ENCODE measurements around the gene ICOS.

The ICOS gene

GRCh38 chr2:203892207-203892606 is 44.4 kb upstream of the ICOS start:
- no peaks in the 10 kb centered on the region; the same call in none of the 2 replicates for H3K27me3 ChIP-seq (replicated peaks; ENCODE audit: control insufficient read depth, insufficient read depth, low read length)
- H3K36me3 ChIP-seq (ENCODE audit: control insufficient read depth, insufficient read depth, low read length) = no peaks in the 10 kb centered on the region
- no peak for TF ChIP-seq CTCF (IDR thresholded peaks at IDR 0.05; ENCODE audit: insufficient read depth, low read length, poor library complexity, severe bottlenecking)
- H3K4me3 ChIP-seq (replicated peaks; ENCODE audit: low read depth, low read length) = no peak overlapping the region
- no peak for DNase-seq (ENCODE audit: extremely low read depth, insufficient read length)

- Histone ChIP-seq H3K36me3 (ENCODE audit: control insufficient read depth, insufficient read depth, low read length) (no peaks in the 10 kb centered on the region), H3K27me3 (replicated peaks; ENCODE audit: control insufficient read depth, insufficient read depth, low read length) (no peaks in the 10 kb centered on the region; the same call in none of the 2 replicates), H3K4me3 (replicated peaks; ENCODE audit: low read depth, low read length) (no peak overlapping the region)
- DNase-seq (ENCODE audit: extremely low read depth, insufficient read length) = no peak
- TF ChIP-seq CTCF (IDR thresholded peaks at IDR 0.05; ENCODE audit: insufficient read depth, low read length, poor library complexity, severe bottlenecking) = no peak
Observed at GRCh38 chr2:203893401-203893800, 43.2 kb upstream of the ICOS start.

- H3K27me3 ChIP-seq (replicated peaks; ENCODE audit: control insufficient read depth, insufficient read depth, low read length) = no peaks in the 10 kb centered on the region; the same call in none of the 2 replicates
- TF ChIP-seq CTCF (IDR thresholded peaks at IDR 0.05; ENCODE audit: insufficient read depth, low read length, poor library complexity, severe bottlenecking) = no peak
- H3K4me3 ChIP-seq (replicated peaks; ENCODE audit: low read depth, low read length) = no peak overlapping the region
Observed at GRCh38 chr2:203893840-203894239, 42.7 kb upstream of the ICOS start.

GRCh38 chr2:203894262-203894661 is 42.3 kb upstream of the ICOS start:
- DNase-seq (ENCODE audit: extremely low read depth, insufficient read length) = no peak
- H3K36me3 ChIP-seq (ENCODE audit: control insufficient read depth, insufficient read depth, low read length) = no peaks in the 10 kb centered on the region
- no peak for TF ChIP-seq CTCF (IDR thresholded peaks at IDR 0.05; ENCODE audit: insufficient read depth, low read length, poor library complexity, severe bottlenecking)
- H3K27me3 ChIP-seq (replicated peaks; ENCODE audit: control insufficient read depth, insufficient read depth, low read length) = no peaks in the 10 kb centered on the region; the same call in none of the 2 replicates
- H3K4me3 ChIP-seq (replicated peaks; ENCODE audit: low read depth, low read length) = no peak overlapping the region

More at GRCh38 chr2:203893840-203894239, 42.7 kb upstream of the ICOS start:
- H3K36me3 ChIP-seq (ENCODE audit: control insufficient read depth, insufficient read depth, low read length) = no peaks in the 10 kb centered on the region
- no peak for DNase-seq (ENCODE audit: extremely low read depth, insufficient read length)

- no peak for DNase-seq (ENCODE audit: extremely low read depth, insufficient read length)
- TF ChIP-seq CTCF (IDR thresholded peaks at IDR 0.05; ENCODE audit: insufficient read depth, low read length, poor library complexity, severe bottlenecking) = no peak
- H3K36me3 ChIP-seq (ENCODE audit: control insufficient read depth, insufficient read depth, low read length) = no peaks in the 10 kb centered on the region
Observed at GRCh38 chr2:203897544-203897943, 39.0 kb upstream of the ICOS start.

GRCh38 chr2:203898657-203899056 is 37.9 kb upstream of the ICOS start:
- Histone ChIP-seq H3K36me3 (ENCODE audit: control insufficient read depth, insufficient read depth, low read length) (no peaks in the 10 kb centered on the region), H3K4me3 (replicated peaks; ENCODE audit: low read depth, low read length) (no peak overlapping the region), H3K27me3 (replicated peaks; ENCODE audit: control insufficient read depth, insufficient read depth, low read length) (no peaks in the 10 kb centered on the region; the same call in none of the 2 replicates)
- no peak for DNase-seq (ENCODE audit: extremely low read depth, insufficient read length)
- TF ChIP-seq CTCF (IDR thresholded peaks at IDR 0.05; ENCODE audit: insufficient read depth, low read length, poor library complexity, severe bottlenecking) = no peak

More at GRCh38 chr2:203897544-203897943, 39.0 kb upstream of the ICOS start:
- H3K27me3 ChIP-seq (replicated peaks; ENCODE audit: control insufficient read depth, insufficient read depth, low read length) = no peaks in the 10 kb centered on the region; the same call in none of the 2 replicates
- no peak overlapping the region for H3K4me3 ChIP-seq (replicated peaks; ENCODE audit: low read depth, low read length)
